Coronary artery (tissue), 2 donors: Measurements from ENCODE around the gene APBA2.

ENCODE experiments used
- DNase-seq: peaks from one replicate; pipeline ENCODE4 v3.0.0-alpha.2; 2017; ENCODE audit warnings: low spot score
- H3K27ac ChIP-seq, 2 donors: fragments of 200-600 bp; sonication (generic); one replicate each; pipeline ENCODE4 v1.5.1; 2016 to 2019
- H3K4me3 ChIP-seq: fragments of 200-600 bp; sonication (generic); 2 replicates; pipeline ENCODE4 v1.5.1; 2016; ENCODE audit warnings: mild to moderate bottlenecking, moderate library complexity
- TF ChIP-seq, protein P1 (sequence below): fragments of 200-600 bp; sonication (generic); IDR thresholded peaks from one replicate; pipeline ENCODE4 v1.5.1; 2019; ENCODE audit warnings: antibody characterized with exemption

The APBA2 gene

DNA sequence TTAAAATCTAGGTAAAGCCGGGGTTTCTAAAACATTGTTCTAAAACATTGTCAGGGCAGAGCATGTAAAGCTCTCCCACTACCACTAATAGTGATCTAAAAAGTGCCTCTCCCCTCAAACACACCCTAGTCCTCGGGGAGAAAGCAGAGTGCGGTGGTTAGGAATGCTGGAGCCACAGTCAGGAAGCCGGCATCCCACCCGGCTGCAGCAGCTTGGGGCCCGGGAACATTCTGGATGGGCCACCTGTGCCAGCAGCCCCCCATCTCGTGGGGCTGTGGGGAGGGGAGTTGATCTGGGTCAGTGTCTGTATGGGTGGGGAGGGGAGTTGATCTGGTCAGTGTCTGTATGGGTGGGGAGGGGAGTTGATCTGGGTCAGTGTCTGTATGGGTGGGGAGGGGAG, 176.9 kb downstream of the APBA2 start:
- Histone ChIP-seq H3K4me3 (no peak overlapping the region), H3K27ac (no peak overlapping the region)
- TF ChIP-seq, protein P1, sequence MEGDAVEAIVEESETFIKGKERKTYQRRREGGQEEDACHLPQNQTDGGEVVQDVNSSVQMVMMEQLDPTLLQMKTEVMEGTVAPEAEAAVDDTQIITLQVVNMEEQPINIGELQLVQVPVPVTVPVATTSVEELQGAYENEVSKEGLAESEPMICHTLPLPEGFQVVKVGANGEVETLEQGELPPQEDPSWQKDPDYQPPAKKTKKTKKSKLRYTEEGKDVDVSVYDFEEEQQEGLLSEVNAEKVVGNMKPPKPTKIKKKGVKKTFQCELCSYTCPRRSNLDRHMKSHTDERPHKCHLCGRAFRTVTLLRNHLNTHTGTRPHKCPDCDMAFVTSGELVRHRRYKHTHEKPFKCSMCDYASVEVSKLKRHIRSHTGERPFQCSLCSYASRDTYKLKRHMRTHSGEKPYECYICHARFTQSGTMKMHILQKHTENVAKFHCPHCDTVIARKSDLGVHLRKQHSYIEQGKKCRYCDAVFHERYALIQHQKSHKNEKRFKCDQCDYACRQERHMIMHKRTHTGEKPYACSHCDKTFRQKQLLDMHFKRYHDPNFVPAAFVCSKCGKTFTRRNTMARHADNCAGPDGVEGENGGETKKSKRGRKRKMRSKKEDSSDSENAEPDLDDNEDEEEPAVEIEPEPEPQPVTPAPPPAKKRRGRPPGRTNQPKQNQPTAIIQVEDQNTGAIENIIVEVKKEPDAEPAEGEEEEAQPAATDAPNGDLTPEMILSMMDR = no peak
- DNase-seq = no peak

- TF ChIP-seq, protein P1 = no peak
- DNase-seq = no peak
- H3K27ac ChIP-seq = no peak overlapping the region
- H3K4me3 ChIP-seq = no peak overlapping the region
Observed at GRCh38 chr15:29063646-29064045, 177.9 kb downstream of the APBA2 start.

- TF ChIP-seq, protein P1 = no peak
- no peak for DNase-seq
- Histone ChIP-seq H3K4me3 (no peak overlapping the region), H3K27ac (no peak overlapping the region)
Observed at GRCh38 chr15:29064290-29064689, 178.5 kb downstream of the APBA2 start.

GRCh38 chr15:29064731-29065130, 179.0 kb downstream of the APBA2 start:
- DNase-seq = no peak
- TF ChIP-seq, protein P1 = no peak
- no peak overlapping the region for H3K4me3 ChIP-seq
- H3K27ac ChIP-seq = no peak overlapping the region

DNA sequence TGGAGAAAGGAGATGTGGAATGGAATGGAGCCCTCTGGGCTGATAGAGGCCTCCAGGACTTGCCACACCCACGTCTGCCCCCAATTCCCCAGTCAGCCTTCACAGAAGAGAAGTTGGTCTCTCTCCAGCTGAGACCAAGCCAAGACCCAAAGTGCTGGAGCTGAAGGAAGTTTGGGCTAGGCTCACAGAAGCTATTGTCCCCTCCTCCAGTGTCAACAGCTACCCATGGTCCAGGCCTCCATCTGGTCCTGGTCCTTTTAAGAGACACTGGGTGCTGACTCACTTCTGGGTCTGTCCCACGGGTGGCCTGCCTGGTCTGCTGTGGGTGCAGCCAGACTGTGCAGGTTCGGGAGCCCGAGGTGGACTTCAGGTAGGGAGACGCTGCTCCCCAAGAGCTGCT, 179.8 kb downstream of the APBA2 start:
- TF ChIP-seq, protein P1 = no peak
- no peak for DNase-seq

GRCh38 chr15:29066310-29066709, 180.5 kb downstream of the APBA2 start:
- TF ChIP-seq, protein P1 = no peak
- H3K27ac ChIP-seq = no peak overlapping the region
- DNase-seq = no peak

More for the DNA sequence above, 179.8 kb downstream of the APBA2 start:
- Histone ChIP-seq H3K27ac (no peak overlapping the region), H3K4me3 (no peak overlapping the region)

DNA sequence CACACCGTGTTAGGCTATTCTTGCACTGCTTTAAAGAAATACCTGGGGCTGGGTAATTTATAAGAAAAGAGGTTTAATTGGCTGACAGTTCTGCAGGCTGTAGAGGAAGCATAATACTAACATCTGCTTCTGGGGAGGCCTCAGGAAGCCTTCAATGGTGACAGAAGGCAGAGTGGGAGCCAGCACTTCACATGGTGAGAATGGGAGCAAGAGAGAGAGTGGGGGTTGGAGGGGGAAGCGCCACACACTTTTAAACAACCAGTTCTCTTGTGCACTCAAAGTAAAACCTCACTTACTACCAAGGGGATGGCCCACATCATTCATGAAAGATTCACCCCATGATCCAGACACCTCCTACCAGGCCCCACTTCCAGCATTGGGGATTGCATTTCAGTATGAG, 181.1 kb downstream of the APBA2 start:
- DNase-seq = no peak
- TF ChIP-seq, protein P1 = no peak
- Histone ChIP-seq H3K4me3 (no peak overlapping the region), H3K27ac (no peak overlapping the region)

More at GRCh38 chr15:29066310-29066709, 180.5 kb downstream of the APBA2 start:
- H3K4me3 ChIP-seq = no peak overlapping the region
